ENCODE data around the gene ABCF1.

GRCh38 chr6:30533460-30534294, 37.6 kb upstream of the ABCF1 start:
- no peak for TF ChIP-seq CTCF (conservative IDR thresholded peaks at IDR 0.05 in 1 of 2, IDR thresholded peaks at IDR 0.05 in 1 of 2; ENCODE audit: extremely low read depth in 1 of 2, insufficient read depth in 1 of 2, low read depth in 1 of 2, low read length in 2 of 2)
- no peak for TF ChIP-seq EZH2 (IDR thresholded peaks at IDR 0.05; ENCODE audit: borderline replicate concordance, low read length)
